GM20431 (cell line): ENCODE data around the gene RAB4A.

ENCODE experiments used
- in situ Hi-C: fragments of 300-500 bp; cut with MseI, MboI; formaldehyde crosslinking; loops from one replicate; pipeline ENCODE4 v1.15.0; 2020; ENCODE audit warnings: low sequenced_read_pairs; ENCODE audit not compliant: unreplicated experiment

Gene RAB4A

DNA sequence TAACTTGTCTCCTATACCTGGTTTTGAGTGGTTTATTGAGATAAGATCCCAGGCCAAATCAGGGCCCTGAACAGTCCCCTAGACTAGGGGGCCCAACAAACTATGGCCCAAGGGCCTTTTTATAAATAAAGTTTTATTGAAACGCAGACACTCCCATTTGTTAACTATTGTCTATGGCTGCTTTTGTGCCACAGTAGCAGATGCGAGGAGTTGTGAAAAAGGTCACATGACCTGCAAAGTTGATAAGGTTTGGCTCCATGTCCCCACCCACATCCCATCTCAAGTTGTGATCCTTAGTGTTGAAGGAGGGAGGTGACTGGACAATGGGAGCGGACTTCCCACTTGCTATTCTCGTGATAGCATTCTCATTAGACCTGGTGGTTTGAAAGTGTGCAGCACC lies 29.5 kb upstream of the RAB4A start:
- in situ Hi-C loops: no loop called here

DNA sequence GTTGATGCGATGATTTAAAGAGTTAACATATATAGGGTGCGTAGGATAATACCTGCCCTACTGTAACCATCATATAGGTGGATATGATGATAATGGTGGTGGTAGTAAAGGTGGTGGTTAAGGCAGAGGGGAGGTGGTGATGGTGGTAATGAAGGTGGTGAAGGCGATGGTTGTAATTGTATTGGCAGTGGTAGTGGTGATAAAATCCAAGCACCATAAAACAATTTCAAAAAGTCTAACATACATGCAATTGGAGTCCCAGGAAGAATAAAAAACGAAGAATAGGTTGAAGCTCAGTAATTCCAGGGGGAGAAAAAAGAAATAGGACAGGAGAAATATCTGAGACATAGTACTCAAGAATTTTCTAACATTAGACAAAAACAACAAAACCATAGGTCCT lies 27.3 kb upstream of the RAB4A start:
- in situ Hi-C loops: no loop called here

DNA sequence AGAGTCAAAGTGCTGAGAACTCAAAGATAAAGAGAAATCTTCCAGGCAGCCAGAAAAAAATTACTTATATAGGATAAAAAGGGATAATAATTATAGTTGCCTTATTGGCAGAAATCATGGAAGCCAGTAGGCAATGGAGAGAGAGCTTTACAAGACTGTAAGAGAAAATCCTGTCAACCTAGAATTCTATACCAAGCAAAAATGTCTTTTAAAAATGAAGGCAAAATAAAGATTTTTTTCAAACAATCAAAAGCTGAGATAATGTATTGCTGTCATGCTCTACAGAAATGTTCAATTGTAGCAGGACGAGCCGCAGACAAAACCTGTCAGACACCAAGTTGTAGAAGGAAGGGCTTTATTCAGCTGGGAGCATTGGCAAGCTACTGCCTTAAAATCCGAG lies 26.8 kb upstream of the RAB4A start:
- in situ Hi-C loops: no loop called here

DNA sequence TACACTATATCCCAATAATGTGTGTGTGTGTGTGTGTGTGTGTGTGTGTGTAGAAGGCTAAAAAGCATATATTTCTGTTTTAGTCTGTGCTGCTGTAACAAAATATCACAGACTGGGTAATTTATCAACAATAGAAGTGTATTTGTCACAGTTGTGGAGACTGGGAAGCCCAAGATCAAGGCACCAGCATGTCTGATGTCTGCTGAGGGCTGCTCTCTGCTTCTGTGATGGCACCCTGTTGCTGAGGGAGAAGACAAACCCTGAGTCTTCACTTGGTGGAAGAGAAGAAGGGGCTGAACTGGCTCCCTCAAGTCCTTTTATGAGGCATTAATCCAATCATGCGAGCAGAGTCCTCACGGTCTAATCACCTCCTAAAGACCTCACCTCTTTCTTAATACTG lies 23.0 kb upstream of the RAB4A start:
- in situ Hi-C loops: no loop called here

DNA sequence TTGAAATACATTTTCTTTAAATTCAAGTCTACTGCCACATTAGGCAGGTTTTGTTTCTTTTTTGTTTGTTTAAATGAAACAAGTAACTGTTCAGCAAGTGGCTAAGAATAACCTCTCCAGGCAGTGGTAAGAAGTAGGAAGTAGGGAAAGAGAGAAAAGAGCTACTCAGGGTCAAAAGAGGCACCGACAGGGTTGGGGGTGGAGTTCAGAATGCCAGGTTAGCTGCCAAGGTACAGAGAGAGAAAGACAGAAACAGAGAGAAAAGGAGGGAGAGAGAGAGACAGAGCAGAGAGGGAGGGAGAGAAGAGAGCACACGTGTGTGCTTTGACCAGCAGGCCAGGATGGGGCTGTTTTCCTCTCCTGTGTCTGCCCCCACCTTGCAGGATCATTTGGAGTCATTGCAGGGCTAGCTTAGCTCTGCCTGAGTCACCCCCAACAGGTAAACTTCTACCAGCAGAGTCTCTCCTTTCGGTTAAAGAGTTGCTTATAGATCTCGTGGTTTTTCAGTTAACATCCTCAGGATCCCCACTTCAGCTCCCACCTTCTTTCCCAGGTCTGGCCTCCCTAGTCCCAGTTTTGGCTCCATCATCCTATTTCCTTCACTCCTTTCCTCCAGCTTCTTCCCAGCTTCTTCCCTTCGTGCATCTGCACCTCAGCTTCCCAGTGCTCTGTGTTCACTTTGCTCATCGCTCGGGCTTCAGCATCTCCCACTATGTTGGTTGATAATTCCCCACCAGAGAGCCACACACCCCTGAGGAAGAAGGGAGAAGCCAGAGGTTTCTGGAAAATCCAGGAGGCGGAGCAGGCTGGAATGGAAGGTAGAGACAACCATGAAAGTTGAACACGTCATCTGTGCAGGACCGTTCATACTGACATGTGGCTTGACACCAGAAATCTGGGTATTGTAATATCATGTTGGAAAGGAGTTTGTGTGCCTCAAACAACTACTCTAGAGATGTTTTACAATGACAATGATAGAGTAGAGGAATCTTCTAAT lies 21.8 kb upstream of the RAB4A start:
- in situ Hi-C loops: no loop called here

DNA sequence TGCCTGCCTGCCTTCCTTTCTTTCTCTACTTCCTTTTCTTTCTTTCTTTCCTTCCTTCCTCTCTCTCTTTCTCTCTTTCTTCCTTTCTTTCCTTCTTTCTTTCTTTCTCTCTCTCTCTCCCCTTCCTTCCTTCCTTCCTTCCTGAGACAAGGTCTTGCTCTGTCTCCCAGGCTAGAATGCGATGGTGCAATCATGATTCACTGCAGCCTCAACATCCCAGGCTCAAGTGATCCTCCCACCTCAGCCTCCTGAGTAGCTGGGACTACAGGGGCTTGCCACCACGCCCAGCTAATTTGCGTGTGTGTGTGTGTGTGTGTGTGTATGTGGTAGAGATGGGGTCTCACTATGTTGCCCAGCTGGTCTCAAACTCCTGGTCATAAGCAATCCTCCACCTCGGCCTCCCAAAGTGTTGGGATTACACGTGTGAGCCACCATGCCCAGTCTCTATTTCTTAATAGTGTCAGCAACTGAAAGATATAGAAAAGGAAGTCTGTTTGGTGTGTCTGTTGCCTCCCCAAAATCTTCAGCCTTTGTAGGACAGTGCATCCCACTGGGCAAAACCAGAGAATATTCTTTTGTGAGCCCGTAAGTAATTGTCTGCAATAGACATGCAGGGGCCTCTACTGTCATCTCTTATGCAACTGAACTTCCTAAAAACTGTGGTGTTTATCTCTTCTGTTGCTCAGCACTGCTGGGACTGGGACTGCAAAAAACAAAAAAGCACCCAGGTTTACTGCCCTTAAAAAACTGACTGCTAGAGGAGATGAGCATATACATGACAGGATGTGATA lies 20.9 kb upstream of the RAB4A start:
- in situ Hi-C loops: loop anchor here (25.0 kb wide), 1 partner anchor 237 kb away; no protein-coding TSS in a partner anchor

DNA sequence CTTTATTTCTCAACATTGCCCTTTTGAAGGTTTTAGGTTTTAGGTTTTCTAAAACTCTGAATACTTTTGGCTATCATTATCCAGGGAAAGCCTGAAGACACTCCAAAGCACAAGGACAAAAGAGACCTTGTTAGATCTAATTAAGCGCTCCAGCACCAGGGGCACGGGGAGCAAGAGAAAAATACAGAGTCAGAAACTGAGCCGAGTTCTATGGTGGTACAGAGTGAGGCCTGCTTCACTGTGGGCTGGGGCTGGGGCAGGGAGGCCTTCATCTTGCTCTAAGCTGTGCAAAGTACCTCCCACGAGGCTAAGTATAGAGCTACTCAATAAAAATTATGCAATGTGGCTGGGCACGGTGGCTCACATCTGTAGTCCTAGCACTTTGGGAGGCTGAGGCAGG lies 19.7 kb upstream of the RAB4A start:
- in situ Hi-C loops: loop anchor here (25.0 kb wide), 1 partner anchor 236 kb away; no protein-coding TSS in a partner anchor

DNA sequence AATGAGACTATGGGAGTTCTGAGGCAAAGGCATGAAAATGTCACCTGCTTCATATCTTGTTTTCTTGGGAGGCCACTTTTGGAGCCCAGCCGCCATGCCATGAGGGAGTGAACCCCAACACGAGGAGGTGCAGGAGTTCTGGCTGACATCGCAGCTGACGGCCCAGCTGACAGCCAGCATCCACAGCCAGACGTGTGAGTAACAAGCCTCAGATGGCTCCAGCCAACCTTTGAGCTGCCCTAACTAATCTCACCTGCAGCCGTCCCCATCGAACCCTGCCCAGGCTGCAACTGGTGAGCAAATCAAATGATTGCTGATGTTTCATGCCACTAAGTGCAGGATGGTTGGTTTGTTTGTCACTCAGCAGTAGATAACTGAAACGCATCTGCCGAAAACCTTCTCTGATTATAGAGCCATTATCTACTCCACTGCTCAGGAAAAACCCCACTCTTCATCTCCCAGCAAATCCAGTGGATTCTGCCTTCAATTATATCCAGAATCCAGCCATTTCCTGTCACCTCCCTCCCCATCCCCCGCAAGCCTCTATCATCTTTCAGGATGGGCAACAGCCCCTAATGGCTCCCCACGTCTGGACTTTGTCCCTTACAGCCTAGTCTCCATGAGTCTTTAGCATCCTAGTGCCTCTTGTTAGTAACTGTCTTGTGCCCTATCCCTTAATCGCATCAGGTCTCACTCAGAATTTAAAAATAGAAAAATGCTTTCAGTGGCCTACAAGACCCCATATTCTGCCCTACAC lies 18.5 kb upstream of the RAB4A start:
- in situ Hi-C loops: loop anchor here (25.0 kb wide), 1 partner anchor 235 kb away; no protein-coding TSS in a partner anchor

DNA sequence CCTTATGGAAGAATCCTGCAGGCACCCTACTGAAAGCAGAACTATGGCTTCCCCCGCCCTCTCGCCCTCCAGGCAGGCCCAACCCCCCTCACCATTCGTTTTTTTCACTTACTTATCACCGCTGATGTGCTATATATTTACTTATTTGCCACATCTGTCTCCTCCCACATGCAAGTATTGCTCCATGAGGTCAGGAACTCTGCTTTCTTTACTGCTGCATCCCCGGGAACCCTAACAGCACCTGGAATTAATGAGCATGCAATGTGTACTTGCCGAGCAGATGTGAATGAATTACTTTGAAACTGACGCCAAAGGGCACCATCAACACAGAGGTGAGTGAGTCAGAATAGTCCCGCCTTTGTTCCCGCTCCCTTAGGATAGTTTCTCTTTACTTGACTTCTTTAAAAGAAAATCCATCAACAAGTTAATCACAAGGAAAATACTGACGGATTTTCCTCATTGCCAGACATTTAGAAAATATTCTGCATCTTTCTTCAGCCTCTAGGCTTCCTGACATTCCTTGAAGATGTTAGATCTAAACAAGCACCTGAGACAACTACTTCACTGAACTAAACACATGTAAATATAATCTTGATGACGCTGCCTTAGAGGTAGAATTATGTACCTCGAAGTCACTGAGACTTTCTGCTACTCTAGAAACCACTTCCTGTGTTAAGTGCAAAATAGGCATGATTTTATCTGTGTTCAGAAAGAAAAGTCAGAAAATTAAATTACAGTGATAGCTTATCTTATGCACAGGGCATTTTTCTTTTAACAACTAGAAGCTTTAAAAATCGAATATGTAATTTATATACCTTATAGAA lies 17.5 kb upstream of the RAB4A start:
- in situ Hi-C loops: loop anchor here (25.0 kb wide), 1 partner anchor 234 kb away; no protein-coding TSS in a partner anchor

DNA sequence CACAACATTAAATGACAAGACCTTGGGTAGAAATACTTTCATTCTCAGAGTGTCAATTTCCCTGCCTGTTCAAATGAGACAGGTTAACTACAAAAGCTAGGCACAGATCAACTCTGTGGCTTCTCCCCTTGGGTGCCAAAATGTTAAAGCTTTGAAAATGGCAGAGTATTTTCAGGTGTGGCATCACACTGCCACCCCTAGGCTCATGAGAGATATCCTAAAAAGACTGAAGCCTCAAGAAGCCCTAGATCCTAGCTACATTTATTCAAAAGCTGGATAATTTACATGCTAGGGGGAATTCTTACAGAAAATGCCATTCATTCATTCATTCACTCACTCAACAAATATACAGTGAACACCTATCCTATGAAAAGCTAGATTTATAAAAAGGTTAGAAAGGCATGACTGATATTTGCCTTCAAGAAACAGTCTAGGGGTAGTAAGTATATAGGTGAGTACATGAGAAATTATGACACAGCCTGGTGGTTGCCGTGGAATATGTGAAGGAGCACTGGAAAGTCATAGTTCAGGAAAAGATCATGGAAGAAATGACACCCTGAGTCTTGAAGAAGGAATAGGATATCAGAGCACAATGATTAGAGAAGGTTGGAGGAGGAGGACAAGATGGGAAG lies 15.9 kb upstream of the RAB4A start:
- in situ Hi-C loops: loop anchor here (25.0 kb wide), 1 partner anchor 232 kb away; no protein-coding TSS in a partner anchor

DNA sequence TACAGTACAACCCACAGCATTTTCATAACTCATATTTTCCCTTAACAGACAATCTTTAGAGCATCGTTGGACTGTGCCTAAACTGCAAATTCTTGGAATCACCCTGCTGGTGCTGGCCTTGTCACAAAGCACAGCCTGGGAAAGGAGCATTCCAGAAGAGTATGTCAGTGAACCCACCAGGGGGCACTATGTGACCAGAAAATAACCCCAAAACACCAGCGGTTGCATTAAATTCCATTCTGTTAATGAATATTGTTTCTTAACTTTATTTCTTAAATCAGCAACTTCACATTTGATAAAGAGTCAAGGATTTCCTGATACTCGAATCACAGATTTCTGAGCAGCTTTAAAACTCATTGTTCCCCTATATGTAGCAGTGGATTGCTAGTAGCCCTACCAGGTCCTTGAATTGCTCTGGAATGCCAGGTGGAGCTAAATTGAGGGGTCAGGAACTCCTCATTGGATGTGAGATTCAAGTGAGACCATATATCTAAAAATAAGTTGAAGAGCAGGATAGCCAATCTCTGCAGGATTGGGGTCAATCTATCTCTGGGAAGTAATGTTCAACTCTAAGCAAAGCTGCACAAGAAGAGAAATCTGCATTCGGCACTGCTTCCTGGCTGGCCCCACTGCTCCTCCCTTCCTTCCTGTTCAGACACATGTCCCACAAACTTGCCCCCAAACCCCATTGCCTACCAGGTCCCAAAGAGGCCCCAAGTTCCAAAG lies 12.7 kb upstream of the RAB4A start:
- in situ Hi-C loops: loop anchor here (25.0 kb wide), 1 partner anchor 229 kb away; no protein-coding TSS in a partner anchor

DNA sequence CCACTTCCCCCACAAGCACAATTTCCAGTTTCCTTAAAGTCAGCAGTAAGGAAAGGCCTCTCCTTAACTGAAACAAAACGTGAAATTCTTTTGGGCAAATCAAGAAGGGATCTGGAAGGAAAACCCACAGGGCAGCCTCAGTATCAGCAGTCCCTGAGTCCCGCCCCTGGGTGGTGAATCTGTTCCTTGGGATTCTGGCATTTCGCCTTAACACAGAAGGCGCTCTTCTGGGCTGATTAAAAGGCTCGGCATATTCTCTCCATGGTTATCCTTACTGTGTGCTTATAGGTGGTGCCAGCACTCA lies 12.2 kb upstream of the RAB4A start:
- in situ Hi-C loops: loop anchor here (25.0 kb wide), 1 partner anchor 229 kb away; no protein-coding TSS in a partner anchor

DNA sequence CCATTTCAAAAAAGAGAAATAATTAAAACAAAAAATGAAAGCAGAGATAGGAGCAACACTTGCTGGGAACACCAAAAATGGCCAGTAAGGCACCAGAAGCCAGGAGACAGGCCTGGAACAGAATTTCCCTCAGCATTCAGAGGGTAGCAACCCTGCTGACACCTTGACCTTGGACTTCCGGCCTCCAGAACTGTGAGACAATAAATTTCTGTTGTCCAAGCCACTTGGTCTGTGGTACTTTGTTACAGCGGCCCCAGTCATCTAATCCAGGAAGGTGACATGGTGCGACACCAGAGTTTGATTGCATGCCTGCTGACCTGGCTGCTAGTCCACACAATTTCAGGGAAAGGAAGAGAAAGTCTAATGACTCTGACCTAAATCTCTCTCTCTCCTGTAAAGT lies 10.6 kb upstream of the RAB4A start:
- in situ Hi-C loops: loop anchor here (25.0 kb wide), 1 partner anchor 227 kb away; no protein-coding TSS in a partner anchor

DNA sequence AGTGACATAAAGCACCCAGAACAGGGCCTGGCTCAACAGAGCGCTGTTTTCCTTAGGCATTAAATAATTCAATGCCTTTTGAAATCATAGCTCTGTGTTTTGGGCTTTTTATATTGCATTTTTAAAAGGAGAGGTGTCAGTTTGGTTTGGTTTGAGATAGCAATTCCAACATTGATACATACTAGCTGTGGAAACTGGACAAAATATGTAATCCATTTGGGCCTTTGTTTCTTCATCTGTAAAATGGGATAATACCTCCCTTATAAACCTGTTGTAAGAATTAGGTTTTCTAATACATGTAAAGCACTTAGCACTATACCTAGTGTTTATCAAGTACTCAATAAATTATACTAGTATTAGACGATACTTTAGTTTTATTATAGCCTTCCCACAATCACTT lies 8.7 kb upstream of the RAB4A start:
- in situ Hi-C loops: loop anchor here (25.0 kb wide), 1 partner anchor 225 kb away; no protein-coding TSS in a partner anchor

DNA sequence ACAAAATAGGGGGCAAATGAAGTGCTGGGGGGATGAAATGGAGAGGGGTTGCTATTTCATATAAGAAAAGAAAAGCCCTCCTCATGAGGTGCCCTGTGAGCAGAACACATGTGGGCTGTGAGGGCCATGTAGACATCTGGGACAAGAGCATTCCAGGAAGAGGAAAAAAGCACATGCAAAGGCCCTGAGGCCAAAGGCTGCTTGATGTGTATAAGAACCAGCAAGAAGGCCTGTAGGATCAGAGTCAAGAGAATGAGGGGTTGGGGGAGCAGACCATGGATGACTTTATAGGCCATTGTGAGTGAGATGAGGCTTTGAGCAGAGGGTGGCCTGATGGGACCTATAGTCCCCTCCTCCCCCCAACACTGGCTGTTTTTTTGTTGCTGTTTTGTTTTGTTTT lies 7.7 kb upstream of the RAB4A start:
- in situ Hi-C loops: loop anchor here (25.0 kb wide), 1 partner anchor 224 kb away; no protein-coding TSS in a partner anchor

DNA sequence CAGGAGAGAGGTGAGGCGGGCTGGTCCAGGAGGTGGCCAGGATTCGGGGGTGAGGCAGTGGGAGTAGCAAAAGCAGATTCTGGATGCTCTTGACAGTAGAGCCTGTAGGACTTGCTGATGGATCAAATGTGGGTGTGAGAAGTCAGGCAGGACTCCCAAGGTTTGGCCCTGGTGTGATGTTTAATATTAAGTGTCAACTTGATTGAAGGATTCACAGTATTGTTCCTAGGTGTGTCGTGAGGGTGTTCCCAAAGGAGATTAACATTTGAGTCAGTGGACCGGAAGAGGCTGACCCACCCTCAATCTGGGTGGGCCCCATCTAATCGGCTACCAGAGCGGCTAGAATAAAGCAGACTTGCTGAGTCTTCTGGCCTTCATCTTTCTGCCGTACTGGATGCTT lies 6.8 kb upstream of the RAB4A start:
- in situ Hi-C loops: loop anchor here (25.0 kb wide), 1 partner anchor 223 kb away; no protein-coding TSS in a partner anchor

DNA sequence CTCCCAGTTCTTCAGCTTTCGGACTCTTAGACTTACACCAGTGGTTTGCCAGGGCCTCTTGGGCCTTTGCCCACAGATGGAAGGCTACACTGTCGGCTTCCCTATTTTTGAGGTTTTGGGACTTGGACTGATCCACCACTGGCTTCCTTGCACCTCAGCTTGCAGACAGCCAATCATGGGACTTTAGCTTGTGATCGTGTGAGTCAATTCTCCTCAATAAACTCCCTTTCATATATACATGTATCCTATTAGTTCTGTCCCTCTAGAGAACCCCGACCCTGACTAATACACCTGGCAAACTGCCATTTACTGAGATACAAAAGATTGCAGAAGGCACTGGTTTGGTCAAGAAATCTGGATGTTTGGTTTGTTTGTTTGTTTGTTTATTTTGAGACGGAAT lies 6.4 kb upstream of the RAB4A start:
- in situ Hi-C loops: loop anchor here (25.0 kb wide), 1 partner anchor 223 kb away; no protein-coding TSS in a partner anchor

DNA sequence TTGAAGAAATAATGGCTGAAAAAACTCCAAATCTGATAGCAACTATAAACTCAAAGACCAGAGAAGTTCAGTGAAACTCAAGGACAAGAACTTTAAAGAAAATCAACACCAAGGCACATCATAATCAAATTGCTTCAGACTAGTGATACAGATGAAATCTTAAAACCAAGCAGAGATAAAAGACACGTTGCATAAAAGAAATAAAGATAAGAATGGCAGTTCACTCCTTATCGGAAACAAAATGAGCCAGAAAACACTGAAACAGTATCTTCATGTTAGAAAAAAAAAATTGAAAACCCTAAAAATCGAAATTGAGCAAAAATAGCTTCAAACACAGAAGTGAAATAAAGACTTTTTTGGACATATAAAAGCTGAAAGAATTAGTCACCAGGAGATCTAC lies 4.6 kb upstream of the RAB4A start:
- in situ Hi-C loops: loop anchor here (25.0 kb wide), 1 partner anchor 221 kb away; no protein-coding TSS in a partner anchor
